ENCODE measurements around the gene ZNF462.

- TF ChIP-seq REST (IDR thresholded peaks at IDR 0.05), result no peak
- no peak for TF ChIP-seq CTCF (IDR thresholded peaks at IDR 0.05; ENCODE audit: low read depth, low read length, missing input control)
- TF ChIP-seq JUND (IDR thresholded peaks at IDR 0.05), result no peak
- no peak for TF ChIP-seq EGR1 (IDR thresholded peaks at IDR 0.05; ENCODE audit: low read depth in 2 of 2)
Measured at GRCh38 chr9:106883626-106884190, 20.7 kb downstream of the ZNF462 start.

Data from liver (tissue), 3 donors.